GM12801 (cell line): ENCODE results near the gene GAA.

Experiments
- TF ChIP-seq, protein P1 (sequence below): IDR thresholded peaks from one replicate; pipeline ENCODE4 v1.5.1; 2011; ENCODE audit warnings: control low read depth; ENCODE audit not compliant: insufficient read length; ENCODE audit errors: extremely low read depth

The GAA gene

DNA sequence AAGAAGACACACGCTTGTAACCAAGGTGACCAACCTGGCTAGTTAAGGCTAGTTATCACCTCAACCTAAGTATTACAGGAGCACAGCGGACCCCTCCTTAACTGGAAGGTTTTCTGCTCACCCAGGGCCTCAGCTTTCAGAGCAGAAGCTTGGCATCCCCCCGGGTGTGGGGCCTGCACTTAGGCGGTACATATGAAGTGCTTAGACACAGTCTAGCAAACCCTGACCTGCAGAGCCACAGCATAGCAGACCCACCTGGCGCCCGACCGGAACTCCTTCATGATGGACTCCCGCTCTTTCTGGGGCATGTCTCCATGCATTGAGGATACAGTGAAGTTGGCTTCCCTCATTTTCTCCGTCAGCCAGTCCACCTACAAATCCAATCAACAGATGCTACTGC, 35.8 kb downstream of the GAA start:
- TF ChIP-seq, protein P1, sequence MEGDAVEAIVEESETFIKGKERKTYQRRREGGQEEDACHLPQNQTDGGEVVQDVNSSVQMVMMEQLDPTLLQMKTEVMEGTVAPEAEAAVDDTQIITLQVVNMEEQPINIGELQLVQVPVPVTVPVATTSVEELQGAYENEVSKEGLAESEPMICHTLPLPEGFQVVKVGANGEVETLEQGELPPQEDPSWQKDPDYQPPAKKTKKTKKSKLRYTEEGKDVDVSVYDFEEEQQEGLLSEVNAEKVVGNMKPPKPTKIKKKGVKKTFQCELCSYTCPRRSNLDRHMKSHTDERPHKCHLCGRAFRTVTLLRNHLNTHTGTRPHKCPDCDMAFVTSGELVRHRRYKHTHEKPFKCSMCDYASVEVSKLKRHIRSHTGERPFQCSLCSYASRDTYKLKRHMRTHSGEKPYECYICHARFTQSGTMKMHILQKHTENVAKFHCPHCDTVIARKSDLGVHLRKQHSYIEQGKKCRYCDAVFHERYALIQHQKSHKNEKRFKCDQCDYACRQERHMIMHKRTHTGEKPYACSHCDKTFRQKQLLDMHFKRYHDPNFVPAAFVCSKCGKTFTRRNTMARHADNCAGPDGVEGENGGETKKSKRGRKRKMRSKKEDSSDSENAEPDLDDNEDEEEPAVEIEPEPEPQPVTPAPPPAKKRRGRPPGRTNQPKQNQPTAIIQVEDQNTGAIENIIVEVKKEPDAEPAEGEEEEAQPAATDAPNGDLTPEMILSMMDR: no peak

GRCh38 chr17:80138856-80139426, 37.6 kb downstream of the GAA start:
- TF ChIP-seq, protein P1: no peak

DNA sequence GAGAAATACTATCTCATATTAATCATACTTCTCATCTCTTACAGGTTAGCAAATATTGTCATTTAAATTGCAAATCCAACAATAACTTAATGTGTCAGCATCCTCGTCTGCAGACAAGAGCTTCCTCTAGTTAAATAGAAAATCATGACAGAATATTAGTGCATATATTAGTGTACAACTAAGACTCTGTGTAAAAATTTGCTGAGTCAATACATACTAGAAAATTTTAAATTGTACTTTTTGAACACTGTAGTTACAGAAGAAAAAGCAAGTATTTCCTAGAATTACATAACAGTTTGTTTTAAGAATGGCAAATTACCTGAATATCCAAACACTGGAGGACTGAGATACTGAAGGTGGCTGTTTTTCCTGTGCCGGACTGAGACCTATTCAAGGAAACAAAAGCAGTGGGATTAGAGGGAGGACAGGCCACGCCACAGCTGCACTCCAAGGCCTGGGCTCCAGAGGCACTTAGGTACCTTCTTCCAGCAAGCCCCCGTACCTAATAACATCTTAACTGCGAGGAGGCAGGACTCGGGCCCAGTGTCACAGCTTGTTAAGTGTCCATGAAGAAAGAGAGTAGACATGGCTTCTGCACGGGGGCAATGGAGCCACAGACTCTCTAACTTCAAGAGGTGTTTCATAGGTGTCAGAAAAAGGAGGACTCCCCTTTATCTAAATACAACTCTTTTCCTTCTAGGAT, 40.2 kb downstream of the GAA start:
- TF ChIP-seq, protein P1: no peak

- TF ChIP-seq, protein P1: no peak
These were observed 41.5 kb downstream of the GAA start for GRCh38 chr17:80142929-80143328.

DNA sequence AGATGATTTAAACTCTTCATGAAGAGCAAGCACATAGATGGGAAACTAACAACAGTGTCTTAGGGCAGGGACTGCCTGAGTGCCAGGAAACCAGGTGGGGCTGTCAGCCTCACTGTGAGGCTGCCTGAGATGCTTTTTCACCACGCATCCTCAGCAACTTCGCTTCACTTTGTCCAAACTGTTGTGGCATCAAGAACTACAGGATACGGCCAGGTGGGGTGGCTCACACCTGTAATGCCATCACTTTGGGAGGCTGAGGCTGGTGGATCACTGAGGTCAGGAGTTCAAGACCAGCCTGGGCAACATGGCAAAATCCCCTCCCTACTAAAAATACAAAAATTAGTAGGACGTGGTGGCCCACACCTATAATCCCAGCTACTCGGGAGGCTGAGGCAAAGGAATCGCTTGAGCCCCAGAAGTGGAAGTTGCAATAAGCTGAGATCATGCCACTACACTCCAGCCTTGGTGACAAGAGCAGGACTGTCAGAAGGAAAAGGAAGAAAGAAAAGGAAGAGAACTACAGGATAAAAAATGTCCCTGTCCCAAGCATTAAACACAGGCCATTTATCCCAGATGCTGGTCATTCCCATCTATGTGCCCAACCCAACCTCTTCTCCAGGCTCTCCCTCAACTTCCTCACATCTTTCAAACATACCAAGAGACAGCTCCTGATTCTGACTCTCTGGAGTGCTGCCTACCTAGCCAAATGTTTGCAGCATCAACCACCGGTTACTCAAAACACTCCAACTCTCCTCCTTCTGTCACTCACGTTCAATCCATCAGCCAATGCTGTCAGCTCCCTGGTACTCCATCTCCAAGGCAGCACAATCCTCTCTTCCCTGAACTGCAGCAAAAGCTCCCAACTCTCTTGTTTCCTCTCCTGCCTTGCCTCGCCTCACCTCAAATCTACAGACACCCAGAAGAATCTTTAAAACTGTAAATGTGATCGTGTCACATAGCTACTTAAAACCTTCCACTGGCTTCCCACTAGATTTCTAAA, 44.0 kb downstream of the GAA start:
- TF ChIP-seq, protein P1: no peak

DNA sequence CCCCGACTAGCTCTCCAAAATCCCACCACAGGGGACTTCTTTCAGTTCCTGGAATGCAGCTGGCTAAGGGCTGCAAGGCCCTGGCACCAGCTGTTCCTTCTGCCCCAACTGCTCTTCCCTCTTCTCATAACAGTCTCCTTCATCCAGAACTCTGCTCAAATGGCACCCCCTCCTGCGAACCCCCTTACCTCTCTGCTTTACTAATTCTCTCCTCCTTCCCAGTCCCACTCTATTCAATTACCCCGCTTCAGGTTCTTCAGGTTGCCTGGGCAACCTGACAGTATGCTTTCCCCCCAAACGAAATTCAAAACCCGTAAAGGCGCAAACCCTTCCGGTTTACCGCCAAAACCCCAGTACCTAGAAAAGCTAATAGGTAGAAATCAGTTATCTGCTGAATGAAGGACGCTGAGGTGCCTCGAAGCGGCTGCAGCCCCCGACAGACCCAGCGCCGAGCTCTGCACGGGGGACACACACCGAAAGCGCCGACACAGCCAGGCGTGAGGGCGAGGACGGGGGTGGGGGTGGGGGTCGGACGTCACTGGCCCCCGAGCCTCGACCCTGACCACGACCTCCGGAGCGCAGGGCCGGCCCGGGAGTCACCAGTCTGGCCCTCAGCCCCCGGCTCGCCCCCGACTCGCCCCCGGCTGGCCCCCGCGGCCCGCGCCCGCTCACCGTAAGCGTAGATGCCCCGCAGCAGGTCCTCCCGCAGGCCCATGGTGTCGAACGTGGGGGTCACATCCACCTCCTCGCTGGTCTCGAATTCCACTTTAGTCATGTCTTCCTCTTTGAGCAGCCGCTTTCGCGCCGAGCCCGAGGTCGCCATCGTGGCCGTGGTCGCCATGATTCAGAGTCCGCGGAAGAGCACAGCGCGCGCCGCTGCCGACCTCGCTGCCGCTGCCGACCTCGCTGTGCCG, 45.0 kb downstream of the GAA start:
- TF ChIP-seq, protein P1: no peak
